Duodenal mucosa (tissue), 2 donors: ENCODE results near the gene MATN1.
A peak's percentile ranks its signal among the peaks of the same experiment; 100 is the strongest.

Source experiments
- H3K27ac ChIP-seq: one replicate; pipeline ENCODE4 v1.7.0; 2013; ENCODE audit warnings: low read depth, low read length
- H3K27me3 ChIP-seq, 2 donors: one replicate each; pipeline ENCODE4 v1.7.0; 2013; ENCODE audit warnings: low read length in 2 of 2, control low read depth in 1 of 2; ENCODE audit not compliant: insufficient read depth in 2 of 2, control insufficient read depth in 1 of 2
- H3K36me3 ChIP-seq, 2 donors: one replicate each; pipeline ENCODE4 v1.7.0; 2013; ENCODE audit warnings: low read length in 2 of 2, control low read depth in 1 of 2; ENCODE audit not compliant: insufficient read depth in 2 of 2, control insufficient read depth in 1 of 2
- H3K4me1 ChIP-seq, 2 donors: one replicate each; pipeline ENCODE4 v1.7.0; 2013; ENCODE audit warnings: low read length in 2 of 2, control low read depth in 1 of 2; ENCODE audit not compliant: insufficient read depth in 2 of 2, control insufficient read depth in 1 of 2
- H3K4me3 ChIP-seq, 2 donors: one replicate each; pipeline ENCODE4 v1.7.0; 2013; ENCODE audit warnings: low read length in 2 of 2, low read depth in 1 of 2
- H3K9ac ChIP-seq, 2 donors: one replicate each; pipeline ENCODE4 v1.7.0; 2013; ENCODE audit warnings: low read length in 2 of 2, low read depth in 1 of 2
- H3K9me3 ChIP-seq, 2 donors: one replicate each; pipeline ENCODE4 v1.7.0; 2013; ENCODE audit warnings: low read length in 2 of 2, control low read depth in 1 of 2; ENCODE audit not compliant: control insufficient read depth in 1 of 2

Gene MATN1

GRCh38 chr1:30663596-30664091 lies 59.7 kb downstream of the MATN1 start:
- H3K9me3 ChIP-seq: no peaks in the 10 kb centered on the region
- peaks cover 20 to 30% of the 10 kb centered on the region in 2 donors for H3K4me1 ChIP-seq
- no peaks in the 10 kb centered on the region for H3K27me3 ChIP-seq
- H3K36me3 ChIP-seq: no peaks in the 10 kb centered on the region
- peak overlapping the region in 1 of 2 donors; percentile 45 for H3K4me3 ChIP-seq
- H3K27ac ChIP-seq: no peak overlapping the region
- H3K9ac ChIP-seq: peak overlapping the region in 1 of 2 donors; percentile 17

- H3K9ac ChIP-seq: no peak overlapping the region
- peaks cover 23 to 25% of the 10 kb centered on the region in 2 donors for H3K4me1 ChIP-seq
- no peak overlapping the region for H3K27ac ChIP-seq
- H3K27me3 ChIP-seq: peaks cover 0 to 2% of the 10 kb centered on the region in 2 donors
- H3K4me3 ChIP-seq: no peak overlapping the region
- H3K9me3 ChIP-seq: no peaks in the 10 kb centered on the region
- no peaks in the 10 kb centered on the region for H3K36me3 ChIP-seq
Measured at GRCh38 chr1:30662291-30662840, 61.0 kb downstream of the MATN1 start.

GRCh38 chr1:30661311-30661710 lies 62.1 kb downstream of the MATN1 start:
- Histone ChIP-seq H3K9ac (no peak overlapping the region), H3K9me3 (no peaks in the 10 kb centered on the region), H3K4me1 (peaks cover 25 to 26% of the 10 kb centered on the region in 2 donors), H3K27me3 (peaks cover 0 to 3% of the 10 kb centered on the region in 2 donors), H3K27ac (no peak overlapping the region), H3K4me3 (no peak overlapping the region), H3K36me3 (no peaks in the 10 kb centered on the region)
